K562 (cell line): ENCODE results near the gene TCHP. TPM values are rescaled to one million over a fixed set of nuclear protein-coding genes. Genes with fewer than 3 reads are reported as not detected.

Experiments
- FOS ChIP-seq: IDR thresholded peaks from 3 replicates; pipeline ENCODE4 v1.6.1; 2011; ENCODE audit not compliant: insufficient read length; ENCODE audit errors: extremely low read depth
- GABPA ChIP-seq: fragments of 200-800 bp; sonication (Bioruptor generic); conservative IDR thresholded peaks from 2 replicates; pipeline ENCODE4 v1.6.1; 2016; ENCODE audit warnings: low read depth, missing genetic modification characterization, missing compliant biosample characterization
- KDM4B ChIP-seq, 2 experiments: fragments of 450-650 bp in 1 of 2; sonication (generic) in 1 of 2; IDR thresholded peaks; 2 replicates each; pipeline ENCODE4 v1.6.1; 2016 to 2017; ENCODE audit warnings: borderline replicate concordance in 2 of 2, antibody characterized with exemption in 1 of 2, low read depth in 1 of 2, mild to moderate bottlenecking in 1 of 2
- POLR2AphosphoS2 ChIP-seq: IDR thresholded peaks from 2 replicates; pipeline ENCODE4 v1.6.1; 2012; ENCODE audit warnings: low read length, improper control_type of control experiment
- RFX5 ChIP-seq: IDR thresholded peaks from 2 replicates; pipeline ENCODE4 v1.6.1; 2011; ENCODE audit warnings: low read depth, mild to moderate bottlenecking, improper control_type of control experiment, low read length
- VEZF1 ChIP-seq: fragments of 200-800 bp; sonication (Bioruptor generic); IDR thresholded peaks from 2 replicates; pipeline ENCODE4 v1.6.1; 2017; ENCODE audit warnings: missing genetic modification characterization, missing compliant biosample characterization
- ZC3H4 ChIP-seq: sonication (generic); formaldehyde crosslinking; IDR thresholded peaks from 2 replicates; pipeline ENCODE4 v1.9.0; 2021; ENCODE audit warnings: missing genetic modification reagents, borderline replicate concordance
- ZEB2 ChIP-seq: fragments of 450-650 bp; IDR thresholded peaks from 2 replicates; pipeline ENCODE4 v1.6.1; 2016
- ZFX ChIP-seq: sonication (generic); formaldehyde crosslinking; IDR thresholded peaks from 2 replicates; pipeline ENCODE4 v1.8.0; 2022; ENCODE audit warnings: mild to moderate bottlenecking, missing genetic modification reagents, moderate library complexity
- ZNF134 ChIP-seq: fragments of 250-450 bp; sonication (Bioruptor Pico); conservative IDR thresholded peaks from 2 replicates; pipeline ENCODE4 v1.4.0; 2020
- ZNF583 ChIP-seq: fragments of 250-450 bp; sonication (Bioruptor Pico); IDR thresholded peaks from 2 replicates; pipeline ENCODE4 v1.4.0; 2020
- polyA plus RNA-seq, 8 experiments: library from polyadenylated mRNA; depleted of rRNA in 4 of 8; stranded (reverse) in 5 of 8; unstranded in 3 of 8; fragments of >200 nt; fragmentation: Nextera tagmentation in 2 of 8; fragmentation: Illumina TruSeq in 1 of 8; extraction: Ambion mirVana in 2 of 8; extraction: Trizol in 1 of 8; gene quantifications; 2 replicates each; pipeline versions ENCODE4 v1.2.1 to v1.2.3, GENCODE V29; 2011 to 2014; ENCODE audit warnings: inconsistent platforms in 1 of 8, missing spikeins in 1 of 8
- total RNA-seq, 7 experiments: library from RNA; depleted of rRNA in 6 of 7; stranded (reverse); fragments of >200 nt in 6 of 7; fragmentation: Illumina TruSeq in 2 of 7; extraction: Trizol in 2 of 7; gene quantifications; 2 replicates each; pipeline versions ENCODE4 v1.2.1 to v1.2.3, GENCODE V29; 2011 to 2021; ENCODE audit warnings: low replicate concordance in 1 of 7
- TF ChIP-seq, protein P1 (sequence below), 2 experiments: fragments of 450-650 bp; formaldehyde crosslinking in 1 of 2; IDR thresholded peaks; 2 replicates each; pipeline versions ENCODE4 v1.4.0 to v1.6.1; 2014 to 2020; ENCODE audit warnings: mild to moderate bottlenecking in 2 of 2, borderline replicate concordance in 1 of 2, low read depth in 1 of 2
- TF ChIP-seq, protein P2 (sequence below), 2 experiments: fragments of 450-650 bp; IDR thresholded peaks; 2 replicates each; pipeline ENCODE4 v1.6.1; 2018; ENCODE audit warnings: mild to moderate bottlenecking in 2 of 2, low read depth in 1 of 2; ENCODE audit not compliant: partially characterized antibody in 2 of 2

TCHP gene
- total and polyA plus RNA-seq, 9 of the 15 experiments (the other 6 are each of a cell fraction or from before 2014, with no cell fraction given) = 3.4 to 30.4 (median 19.7) TPM

DNA sequence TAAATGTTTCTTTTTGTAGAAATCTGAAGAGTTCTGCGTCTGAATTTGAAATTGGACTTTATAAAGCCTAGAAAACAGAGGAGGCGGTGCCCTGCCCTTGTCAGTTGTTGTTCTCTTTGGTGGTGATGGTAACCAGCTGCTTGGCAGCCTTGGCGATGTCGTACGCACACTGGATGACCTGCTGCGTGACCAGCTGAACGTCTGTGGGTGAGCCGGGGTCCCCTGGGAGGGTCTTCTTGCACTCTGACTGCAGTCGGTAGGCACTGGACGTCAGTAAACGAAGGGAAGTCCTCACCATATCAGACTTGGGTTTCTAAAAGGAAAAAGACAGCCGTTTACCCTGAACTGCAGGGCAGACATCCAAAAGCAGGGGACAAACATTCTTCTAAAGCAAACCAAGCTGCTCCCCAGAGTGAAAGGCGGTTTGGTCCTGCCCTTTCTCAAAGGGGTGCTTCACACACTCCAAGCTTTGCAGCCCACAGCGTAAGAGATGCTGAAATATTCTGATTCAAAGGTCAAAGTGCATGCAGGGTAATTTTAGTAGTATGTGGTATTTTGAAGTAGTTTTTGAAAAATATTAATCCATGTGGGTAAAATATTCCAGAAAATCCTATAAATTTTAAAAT is 32.9 kb downstream of the TCHP start (continued):
- TF ChIP-seq, protein P1, sequence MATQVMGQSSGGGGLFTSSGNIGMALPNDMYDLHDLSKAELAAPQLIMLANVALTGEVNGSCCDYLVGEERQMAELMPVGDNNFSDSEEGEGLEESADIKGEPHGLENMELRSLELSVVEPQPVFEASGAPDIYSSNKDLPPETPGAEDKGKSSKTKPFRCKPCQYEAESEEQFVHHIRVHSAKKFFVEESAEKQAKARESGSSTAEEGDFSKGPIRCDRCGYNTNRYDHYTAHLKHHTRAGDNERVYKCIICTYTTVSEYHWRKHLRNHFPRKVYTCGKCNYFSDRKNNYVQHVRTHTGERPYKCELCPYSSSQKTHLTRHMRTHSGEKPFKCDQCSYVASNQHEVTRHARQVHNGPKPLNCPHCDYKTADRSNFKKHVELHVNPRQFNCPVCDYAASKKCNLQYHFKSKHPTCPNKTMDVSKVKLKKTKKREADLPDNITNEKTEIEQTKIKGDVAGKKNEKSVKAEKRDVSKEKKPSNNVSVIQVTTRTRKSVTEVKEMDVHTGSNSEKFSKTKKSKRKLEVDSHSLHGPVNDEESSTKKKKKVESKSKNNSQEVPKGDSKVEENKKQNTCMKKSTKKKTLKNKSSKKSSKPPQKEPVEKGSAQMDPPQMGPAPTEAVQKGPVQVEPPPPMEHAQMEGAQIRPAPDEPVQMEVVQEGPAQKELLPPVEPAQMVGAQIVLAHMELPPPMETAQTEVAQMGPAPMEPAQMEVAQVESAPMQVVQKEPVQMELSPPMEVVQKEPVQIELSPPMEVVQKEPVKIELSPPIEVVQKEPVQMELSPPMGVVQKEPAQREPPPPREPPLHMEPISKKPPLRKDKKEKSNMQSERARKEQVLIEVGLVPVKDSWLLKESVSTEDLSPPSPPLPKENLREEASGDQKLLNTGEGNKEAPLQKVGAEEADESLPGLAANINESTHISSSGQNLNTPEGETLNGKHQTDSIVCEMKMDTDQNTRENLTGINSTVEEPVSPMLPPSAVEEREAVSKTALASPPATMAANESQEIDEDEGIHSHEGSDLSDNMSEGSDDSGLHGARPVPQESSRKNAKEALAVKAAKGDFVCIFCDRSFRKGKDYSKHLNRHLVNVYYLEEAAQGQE (IDR thresholded peaks at IDR 0.05; ENCODE audit: borderline replicate concordance) = no peak
- TF ChIP-seq, protein P1 (CRISPR knock-in tag; IDR thresholded peaks at IDR 0.05; ENCODE audit: low read depth) = no peak
- no peak for TF ChIP-seq POLR2AphosphoS2
- TF ChIP-seq ZFX (CRISPR knock-in tag) = no peak
- no peak for TF ChIP-seq FOS
- TF ChIP-seq, protein P2, sequence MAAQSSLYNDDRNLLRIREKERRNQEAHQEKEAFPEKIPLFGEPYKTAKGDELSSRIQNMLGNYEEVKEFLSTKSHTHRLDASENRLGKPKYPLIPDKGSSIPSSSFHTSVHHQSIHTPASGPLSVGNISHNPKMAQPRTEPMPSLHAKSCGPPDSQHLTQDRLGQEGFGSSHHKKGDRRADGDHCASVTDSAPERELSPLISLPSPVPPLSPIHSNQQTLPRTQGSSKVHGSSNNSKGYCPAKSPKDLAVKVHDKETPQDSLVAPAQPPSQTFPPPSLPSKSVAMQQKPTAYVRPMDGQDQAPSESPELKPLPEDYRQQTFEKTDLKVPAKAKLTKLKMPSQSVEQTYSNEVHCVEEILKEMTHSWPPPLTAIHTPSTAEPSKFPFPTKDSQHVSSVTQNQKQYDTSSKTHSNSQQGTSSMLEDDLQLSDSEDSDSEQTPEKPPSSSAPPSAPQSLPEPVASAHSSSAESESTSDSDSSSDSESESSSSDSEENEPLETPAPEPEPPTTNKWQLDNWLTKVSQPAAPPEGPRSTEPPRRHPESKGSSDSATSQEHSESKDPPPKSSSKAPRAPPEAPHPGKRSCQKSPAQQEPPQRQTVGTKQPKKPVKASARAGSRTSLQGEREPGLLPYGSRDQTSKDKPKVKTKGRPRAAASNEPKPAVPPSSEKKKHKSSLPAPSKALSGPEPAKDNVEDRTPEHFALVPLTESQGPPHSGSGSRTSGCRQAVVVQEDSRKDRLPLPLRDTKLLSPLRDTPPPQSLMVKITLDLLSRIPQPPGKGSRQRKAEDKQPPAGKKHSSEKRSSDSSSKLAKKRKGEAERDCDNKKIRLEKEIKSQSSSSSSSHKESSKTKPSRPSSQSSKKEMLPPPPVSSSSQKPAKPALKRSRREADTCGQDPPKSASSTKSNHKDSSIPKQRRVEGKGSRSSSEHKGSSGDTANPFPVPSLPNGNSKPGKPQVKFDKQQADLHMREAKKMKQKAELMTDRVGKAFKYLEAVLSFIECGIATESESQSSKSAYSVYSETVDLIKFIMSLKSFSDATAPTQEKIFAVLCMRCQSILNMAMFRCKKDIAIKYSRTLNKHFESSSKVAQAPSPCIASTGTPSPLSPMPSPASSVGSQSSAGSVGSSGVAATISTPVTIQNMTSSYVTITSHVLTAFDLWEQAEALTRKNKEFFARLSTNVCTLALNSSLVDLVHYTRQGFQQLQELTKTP (IDR thresholded peaks at IDR 0.05; ENCODE audit: low read depth in 1 of 2, partially characterized antibody in 2 of 2) = no peak
- TF ChIP-seq ZEB2 = no peak
- no peak for TF ChIP-seq ZNF583 (CRISPR knock-in tag)
- TF ChIP-seq RFX5 = no peak
- TF ChIP-seq ZC3H4 (CRISPR knock-in tag) = no peak
- TF ChIP-seq KDM4B (IDR thresholded peaks at IDR 0.05; ENCODE audit: borderline replicate concordance in 2 of 2, low read depth in 1 of 2) = no peak
- no peak for TF ChIP-seq VEZF1 (CRISPR knock-in tag)
- TF ChIP-seq ZNF134 (CRISPR knock-in tag) = no peak
- TF ChIP-seq GABPA (tag) = no peak
